Dermis blood vessel endothelial cell (primary cell): ENCODE measurements around the gene MROH7. TPM values are rescaled to one million over a fixed set of nuclear protein-coding genes. Genes with fewer than 3 reads are reported as not detected.

ENCODE experiments used
- DNase-seq: peaks from one replicate; pipeline ENCODE4 v3.0.0; 2010
- total RNA-seq: library from RNA; depleted of rRNA; stranded (reverse); fragments of >200 nt; gene quantifications from 2 replicates; pipeline ENCODE4 v1.2.3, GENCODE V29; 2014

MROH7 gene
- total RNA-seq, 1 donor from 2014 or later, result 0.17 TPM

DNA sequence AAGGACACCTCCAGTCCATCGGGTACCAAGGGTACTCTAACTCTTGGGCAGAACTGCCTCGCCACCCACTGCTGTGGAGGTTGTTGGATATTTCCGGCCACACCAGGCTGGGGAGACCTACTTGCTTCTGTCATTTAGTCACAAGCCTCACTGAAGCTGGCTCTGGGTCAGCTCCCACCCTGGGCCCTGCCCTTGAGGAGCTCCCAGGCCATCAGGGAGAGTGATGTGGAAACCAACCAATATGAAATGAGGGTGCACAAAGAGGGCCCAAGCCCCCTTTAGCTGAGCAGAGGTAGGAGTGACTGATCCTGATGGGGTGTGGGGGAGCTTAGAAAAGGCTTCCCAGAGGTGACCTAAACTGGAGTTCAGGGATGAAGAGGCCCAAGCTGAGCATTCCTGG is 103.1 kb downstream of the MROH7 start:
- DNase-seq, result no peak

DNA sequence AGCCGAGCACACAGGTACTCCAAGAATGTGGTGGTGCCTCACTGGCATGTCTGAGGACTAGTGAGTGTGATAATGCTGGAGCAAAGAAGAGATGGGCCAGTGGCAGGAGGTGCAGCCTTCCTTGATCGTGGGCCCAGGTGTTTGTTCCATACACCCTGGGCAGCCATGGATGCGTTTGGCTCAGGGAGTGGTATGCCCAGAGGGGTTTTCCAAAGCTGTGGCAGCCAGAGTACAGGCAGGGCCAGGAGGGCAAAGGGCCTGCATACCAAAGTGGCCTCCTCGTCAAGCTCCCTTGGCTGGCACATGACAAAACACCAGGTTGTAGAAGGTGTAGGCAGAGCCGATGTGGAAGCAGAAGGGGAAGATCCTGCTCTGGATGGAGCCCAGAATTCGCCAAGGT is 103.7 kb downstream of the MROH7 start:
- no peak for DNase-seq

DNA sequence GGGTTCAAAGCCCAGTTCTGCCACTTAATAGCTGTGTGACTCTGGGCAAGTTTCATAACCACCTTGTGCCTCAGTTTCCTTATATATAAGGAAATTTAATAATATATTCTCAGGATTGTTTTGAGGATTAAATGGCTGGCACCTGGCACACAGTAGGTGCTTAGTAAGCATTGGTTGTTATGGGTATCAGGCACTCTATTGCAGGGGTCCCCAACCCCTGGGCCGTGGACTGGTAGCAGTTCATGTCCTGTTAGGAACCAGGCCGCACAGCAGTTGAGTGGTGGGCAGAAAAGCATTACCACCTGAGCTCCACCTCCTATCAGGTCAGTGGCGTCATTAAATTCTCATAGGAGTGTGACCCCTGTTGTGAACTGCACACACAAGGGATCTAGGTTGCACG is 104.3 kb downstream of the MROH7 start:
- DNase-seq, result no peak

DNA sequence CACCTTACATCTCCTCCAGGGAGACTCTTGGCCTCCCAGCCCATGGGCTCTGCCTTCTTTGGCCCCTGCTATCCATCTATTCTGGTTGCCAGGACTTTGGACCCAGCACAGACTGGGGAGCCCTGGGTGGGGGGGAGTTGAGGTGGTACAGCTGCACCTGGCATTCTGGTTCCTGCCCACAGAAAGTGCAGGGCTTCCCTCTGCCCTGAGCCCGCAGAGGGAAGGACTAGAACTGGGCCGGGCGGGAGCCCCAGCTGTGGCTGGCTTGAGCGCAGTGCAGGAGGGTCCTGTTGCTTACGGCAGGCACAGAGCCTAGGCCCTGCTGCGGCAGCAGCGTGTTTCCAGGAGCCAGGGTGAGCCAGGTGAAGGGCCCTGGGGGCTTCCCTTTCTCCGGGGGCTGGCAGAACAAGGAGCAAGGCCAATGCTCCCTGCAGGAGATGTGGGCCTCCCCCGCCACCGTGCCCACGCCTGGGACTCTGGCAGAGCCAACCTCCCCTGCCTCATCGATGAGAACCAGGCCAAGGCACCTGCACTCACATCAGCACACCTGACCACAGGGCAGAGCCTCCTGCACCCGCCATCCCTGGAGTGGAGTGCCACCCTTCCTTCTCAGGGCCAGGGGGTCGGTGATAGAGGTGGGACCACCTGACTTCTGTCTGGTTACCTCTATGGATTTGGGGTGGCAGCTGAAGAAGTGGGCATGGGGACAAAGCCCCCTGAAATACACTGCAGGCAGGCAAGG is 106.7 kb downstream of the MROH7 start:
- no peak for DNase-seq

DNA sequence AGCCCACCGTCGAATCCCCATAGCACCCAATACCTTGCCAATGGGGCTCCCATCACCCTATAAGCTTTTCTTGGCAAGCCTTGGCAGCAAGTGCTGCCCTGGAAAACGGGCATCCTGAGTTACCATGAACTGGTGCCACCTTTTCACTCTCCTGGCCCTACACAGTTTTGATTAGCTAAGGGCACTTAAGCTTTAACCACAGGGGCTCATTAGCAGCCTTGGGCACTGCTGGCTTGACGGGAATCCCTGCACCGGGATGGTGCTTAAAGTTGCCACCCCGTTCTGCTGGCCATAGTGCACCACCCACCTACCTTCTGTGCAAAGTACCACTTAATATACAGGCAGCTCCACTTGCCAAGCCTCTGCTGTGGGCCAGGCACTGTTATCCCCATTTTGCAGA is 109.0 kb downstream of the MROH7 start:
- no peak for DNase-seq

DNA sequence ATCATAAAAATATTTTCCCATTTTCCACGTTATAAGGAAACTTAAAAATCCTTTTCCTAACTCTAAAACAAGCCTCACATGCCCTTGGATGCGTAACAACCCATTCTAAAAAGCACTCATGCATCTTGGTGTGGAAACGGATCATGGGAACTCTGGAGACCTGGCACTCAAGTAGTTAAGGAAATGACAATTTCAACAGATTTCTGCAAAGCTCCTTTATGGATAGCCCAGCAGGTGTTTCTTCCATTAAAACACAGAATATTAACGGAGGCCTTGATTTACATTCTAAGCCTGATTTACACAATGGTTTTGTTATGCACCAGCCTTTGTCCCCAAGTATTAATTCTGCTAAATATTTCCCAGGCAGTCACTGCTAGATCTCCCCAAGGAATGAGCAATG is 109.8 kb downstream of the MROH7 start:
- DNase-seq, result no peak

DNA sequence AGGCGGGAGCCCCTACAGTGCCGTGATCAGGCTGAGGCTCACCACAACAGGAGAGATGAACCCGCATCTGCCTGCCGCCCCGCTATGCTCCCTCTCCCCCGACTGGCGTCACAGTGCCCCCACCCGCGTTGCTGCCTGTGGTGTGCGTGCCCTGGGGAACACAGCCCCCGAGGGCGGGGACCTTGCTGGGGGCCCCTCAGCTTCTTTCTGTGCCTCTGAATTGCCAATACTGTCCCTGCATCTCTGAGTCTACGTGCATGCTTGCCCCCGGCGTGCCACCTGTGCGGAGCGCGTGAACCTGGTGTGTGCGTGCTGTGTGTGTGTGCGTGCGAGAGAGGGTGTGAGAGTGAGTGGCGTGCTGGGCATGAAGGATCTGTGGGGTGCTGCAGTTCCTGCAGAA is 112.5 kb downstream of the MROH7 start:
- DNase-seq, result no peak

DNA sequence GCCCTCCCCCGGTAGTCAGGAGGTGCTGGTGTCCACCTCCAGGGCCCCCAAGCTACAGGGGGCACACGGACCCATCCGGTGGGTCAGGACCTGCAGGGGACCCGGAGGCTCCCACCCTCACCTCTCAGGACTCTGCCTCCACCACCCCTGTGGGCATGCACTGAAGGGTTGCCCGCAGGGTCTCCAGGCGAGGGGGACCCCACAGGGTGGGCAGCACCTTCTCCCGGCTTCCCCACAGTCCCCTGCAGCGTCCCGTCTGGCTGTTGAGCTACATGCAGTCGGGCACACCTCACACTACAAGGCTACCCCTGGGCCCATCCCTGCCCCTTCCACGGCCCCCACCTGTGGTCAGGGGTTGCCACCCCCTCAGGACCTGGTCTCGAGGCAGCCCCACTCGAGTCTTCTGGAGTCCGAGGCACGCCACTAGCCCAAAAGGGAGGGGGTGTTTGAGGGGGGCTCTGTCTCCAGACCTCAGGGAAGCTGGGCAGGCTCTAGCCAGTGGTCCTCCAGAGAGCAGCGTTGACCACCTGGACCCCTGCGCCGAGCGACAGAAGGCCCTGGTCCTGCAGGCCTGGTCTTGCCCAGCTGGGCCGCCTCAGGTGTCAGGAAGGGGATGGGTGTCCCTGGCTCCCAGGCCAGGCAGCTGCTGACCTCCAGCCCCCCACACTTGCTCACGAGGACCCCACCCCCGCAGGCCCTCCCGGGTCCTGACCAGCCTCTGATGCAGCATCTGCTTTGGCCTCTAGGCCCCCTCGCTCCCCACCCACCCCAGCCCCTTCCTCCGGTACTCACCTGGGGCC is 113.1 kb downstream of the MROH7 start:
- DNase-seq, result no peak

DNA sequence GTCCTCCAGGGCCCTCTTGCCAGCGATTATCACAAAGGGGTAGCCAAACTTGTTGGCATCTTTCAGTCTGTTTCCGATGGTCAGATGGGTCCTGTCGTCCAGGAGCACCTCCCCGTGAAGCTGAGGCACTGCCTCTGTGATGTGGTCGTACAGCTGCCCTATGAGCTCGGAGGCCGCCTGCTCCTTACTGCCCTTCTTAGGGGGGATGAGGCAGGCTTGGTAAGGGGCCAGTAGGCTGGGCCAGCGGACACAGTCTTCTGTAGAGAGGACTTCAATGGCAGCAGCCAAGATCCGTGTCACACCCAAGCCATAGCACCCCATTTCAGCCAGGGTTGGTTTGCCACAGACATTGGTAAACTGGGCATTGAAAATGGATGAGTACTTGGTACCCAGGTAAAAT is 116.2 kb downstream of the MROH7 start:
- no peak for DNase-seq

DNA sequence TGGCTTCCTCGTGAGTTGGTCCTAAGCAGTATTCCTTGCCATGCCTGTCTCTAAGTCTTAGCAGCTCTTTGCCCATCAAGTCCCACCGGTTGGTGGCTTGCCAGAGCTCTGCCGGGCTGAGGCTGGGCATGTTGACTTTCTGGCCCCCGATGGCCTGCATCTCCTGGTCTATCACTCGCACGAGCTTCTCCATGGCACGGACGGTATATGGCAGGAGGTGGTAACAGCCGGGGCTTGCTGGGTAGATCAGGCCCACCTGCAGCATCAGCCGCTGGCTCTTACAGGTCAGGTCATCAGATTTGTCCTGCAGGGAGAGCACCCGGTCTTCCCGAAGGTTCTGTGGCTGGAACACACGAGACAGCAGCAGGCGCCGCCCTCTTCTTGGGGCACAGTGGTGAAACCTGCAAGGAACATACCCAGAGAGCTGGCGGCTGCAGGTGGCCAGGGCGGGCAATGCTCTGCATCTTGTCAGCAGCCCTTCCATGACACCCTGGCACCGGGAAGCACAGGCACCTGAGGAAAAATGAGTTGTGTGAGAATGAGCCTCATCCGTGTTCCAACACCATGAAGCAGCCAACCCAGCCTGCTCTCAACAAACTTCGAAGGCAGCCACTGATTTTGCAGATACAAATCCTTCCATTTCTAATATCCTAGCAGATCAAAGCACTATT is 117.2 kb downstream of the MROH7 start:
- no peak for DNase-seq

Other genes with a start within 250 kb of the MROH7 start
- gene SSBP3, start 235.4 kb upstream of the MROH7 start, total RNA-seq, result 6.6 and 9.6 TPM in 2 replicates
- 1.0 and 3.0 TPM in 2 replicates for gene ACOT11, start 93.6 kb upstream of the MROH7 start, total RNA-seq
- not detected in 2 replicates for gene FAM151A, start 18.3 kb upstream of the MROH7 start, total RNA-seq
- 21.3 and 21.8 TPM in 2 replicates for gene TTC4, start 74.1 kb downstream of the MROH7 start, total RNA-seq
- 4.8 and 5.3 TPM in 2 replicates for gene PARS2, start 122.7 kb downstream of the MROH7 start, total RNA-seq
- 0.17 TPM in 1 of 2 replicates, not detected in the other for gene TTC22, start 159.5 kb downstream of the MROH7 start, total RNA-seq
- gene DHCR24, start 245.4 kb downstream of the MROH7 start, total RNA-seq, result 82.2 and 213 TPM in 2 replicates